Measurements from ENCODE around the gene ALPP. TPM values are rescaled to one million over a fixed set of nuclear protein-coding genes. Genes with fewer than 3 reads are reported as not detected.

The ALPP gene
- polyA plus RNA-seq, 1 of the 3 experiments (the other 2 are of a cell fraction) = not detected

DNA sequence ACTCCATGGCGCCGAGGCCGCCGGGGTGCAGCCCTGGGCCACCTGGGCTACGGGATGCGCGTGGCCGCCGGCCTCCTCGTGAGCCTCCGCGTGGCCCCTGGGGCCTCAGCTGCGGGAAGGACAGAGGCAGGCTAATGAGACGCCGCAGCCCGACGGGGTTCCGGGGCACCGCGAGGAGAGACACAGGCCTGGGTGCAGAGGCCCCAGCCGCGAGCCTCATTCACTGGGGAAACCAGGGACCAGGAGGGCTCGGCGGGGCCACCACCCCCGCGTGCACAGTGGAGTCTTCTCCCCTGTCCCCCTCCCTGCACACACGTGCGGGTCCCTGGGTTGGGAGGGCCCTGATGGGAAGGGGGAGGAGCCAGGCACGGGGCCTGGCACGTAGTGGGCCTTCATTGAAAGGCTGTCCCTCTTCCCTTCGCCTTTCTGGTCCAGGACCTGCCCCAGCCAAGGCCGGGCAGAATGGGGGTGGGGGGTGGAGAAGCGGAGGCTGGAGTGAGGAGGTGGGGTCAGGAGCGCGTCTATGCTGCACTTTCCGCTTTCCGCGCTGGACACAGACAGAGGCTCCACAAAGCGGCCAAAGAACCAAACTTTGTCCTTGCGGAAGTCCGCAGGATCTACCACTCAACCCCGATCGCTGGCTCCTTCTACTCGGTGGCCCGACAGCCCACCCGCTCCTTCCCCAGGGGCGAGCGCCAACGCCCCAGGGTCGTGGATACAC is 9.1 kb downstream of the ALPP start:
- Histone ChIP-seq H3K4me2 (no peak overlapping the region), H3K4me3 (ENCODE audit: low read depth in 2 of 2, low read length in 1 of 2) (no peak overlapping the region), H3F3A (replicated peaks; ENCODE audit: insufficient read depth) (no peaks in the 10 kb centered on the region), H3K9me3 (no peaks in the 10 kb centered on the region), H2AFZ (ENCODE audit: low read depth) (no peak overlapping the region), H3K9ac (no peak overlapping the region), H3K79me2 (ENCODE audit: insufficient read depth) (no peaks in the 10 kb centered on the region), H3K36me3 (replicated peaks in 1 of 2; ENCODE audit: control insufficient read depth in 1 of 2, insufficient read depth in 2 of 2, low read length in 1 of 2) (no peaks in the 10 kb centered on the region), H3K27ac (ENCODE audit: low read depth in 2 of 2, low read length in 1 of 2) (no peak overlapping the region), H4K20me1 (ENCODE audit: insufficient read depth) (no peaks in the 10 kb centered on the region), H3K27me3 (ENCODE audit: insufficient read depth) (peaks cover 67% of the 10 kb centered on the region), H3K4me1 (ENCODE audit: control insufficient read depth in 1 of 2, insufficient read depth in 2 of 2, low read depth in 1 of 2, low read length in 1 of 2) (no peaks in the 10 kb centered on the region; a peak in 1 of 4 replicates), H3K9me2 (no peaks in the 10 kb centered on the region)
- TF ChIP-seq YY1 (IDR thresholded peaks at IDR 0.05; ENCODE audit: low read depth) (no peak), NFIC (IDR thresholded peaks at IDR 0.05; ENCODE audit: borderline replicate concordance) (no peak)
- 0% methylated on average over 1 of the region's 50 CpGs for WGBS (ENCODE audit: low lambda C conversion rate)
- ChIA-PET CTCF (interaction anchor here (1.1 kb wide), 1 partner anchor 22 kb away, joined by 3 read pairs; no protein-coding TSS in a partner anchor), POLR2A (no interaction called here)
- DNase-seq = no peak

DNA sequence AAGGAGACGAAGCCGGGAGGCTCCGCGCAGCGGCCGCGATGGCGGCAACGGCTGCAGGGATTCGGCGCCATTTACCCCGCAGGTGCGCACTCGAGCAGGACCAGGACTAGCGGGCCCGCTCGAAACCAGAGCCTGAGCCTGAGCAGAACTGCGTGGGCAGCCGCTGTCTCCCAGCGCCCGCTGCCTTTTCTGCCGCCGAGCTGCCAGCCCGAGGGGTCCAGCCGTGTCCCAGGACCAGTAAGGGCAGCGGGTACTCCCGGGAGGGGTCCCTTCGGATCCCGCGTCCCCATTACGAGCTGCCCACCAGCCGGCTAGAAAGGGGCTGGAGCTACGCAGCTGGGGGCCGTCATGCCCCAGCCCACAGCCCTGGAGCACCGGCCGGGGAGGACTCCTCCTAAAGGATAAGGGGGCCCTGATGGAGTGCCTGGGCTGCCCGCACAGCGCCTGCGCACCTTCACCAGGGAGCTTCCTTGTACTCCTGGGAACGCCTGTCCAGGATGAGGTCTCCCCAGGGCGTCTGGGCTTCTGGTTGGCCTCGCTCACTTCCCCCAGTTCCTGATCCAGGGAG is 9.9 kb downstream of the ALPP start:
- CTCF ChIA-PET = no interaction called here
- DNase-seq = no peak

More for the DNA sequence above, 9.9 kb downstream of the ALPP start:
- Histone ChIP-seq H3K27ac (ENCODE audit: low read depth in 2 of 2, low read length in 1 of 2) (no peak overlapping the region), H3F3A (replicated peaks; ENCODE audit: insufficient read depth) (no peaks in the 10 kb centered on the region), H3K4me3 (ENCODE audit: low read depth in 2 of 2, low read length in 1 of 2) (no peak overlapping the region), H3K27me3 (ENCODE audit: insufficient read depth) (peaks cover 66% of the 10 kb centered on the region), H4K20me1 (ENCODE audit: insufficient read depth) (no peaks in the 10 kb centered on the region), H2AFZ (ENCODE audit: low read depth) (no peak overlapping the region), H3K9ac (no peak overlapping the region), H3K79me2 (ENCODE audit: insufficient read depth) (no peaks in the 10 kb centered on the region), H3K4me1 (ENCODE audit: control insufficient read depth in 1 of 2, insufficient read depth in 2 of 2, low read depth in 1 of 2, low read length in 1 of 2) (no peaks in the 10 kb centered on the region; a peak in 1 of 4 replicates), H3K4me2 (no peak overlapping the region), H3K9me3 (no peaks in the 10 kb centered on the region), H3K9me2 (no peaks in the 10 kb centered on the region), H3K36me3 (replicated peaks in 1 of 2; ENCODE audit: control insufficient read depth in 1 of 2, insufficient read depth in 2 of 2, low read length in 1 of 2) (no peaks in the 10 kb centered on the region)
- TF ChIP-seq RAD21 (IDR thresholded peaks at IDR 0.05; ENCODE audit: low read length) = no peak
- TF ChIP-seq TEAD4 (IDR thresholded peaks at IDR 0.05; ENCODE audit: borderline replicate concordance, insufficient read depth) = no peak
- no peak for TF ChIP-seq IRF3 (IDR thresholded peaks at IDR 0.05; ENCODE audit: low read depth, low read length)
- no peak for TF ChIP-seq YY1 (IDR thresholded peaks at IDR 0.05; ENCODE audit: low read depth)
- TF ChIP-seq POLR2AphosphoS5 (IDR thresholded peaks at IDR 0.05; ENCODE audit: low read depth, low read length) = no peak
- TF ChIP-seq PBX3 (IDR thresholded peaks at IDR 0.05) = no peak
- TF ChIP-seq EP300 (IDR thresholded peaks at IDR 0.05; ENCODE audit: borderline replicate concordance in 1 of 2, low read depth in 1 of 2, low read length in 1 of 2) = no peak
- TF ChIP-seq TCF12 (IDR thresholded peaks at IDR 0.05) = no peak
- no peak for TF ChIP-seq FOSL2 (IDR thresholded peaks at IDR 0.05; ENCODE audit: borderline replicate concordance, low read depth)
- TF ChIP-seq GABPA (IDR thresholded peaks at IDR 0.05; ENCODE audit: low read depth) = no peak
- TF ChIP-seq NFIC (IDR thresholded peaks at IDR 0.05; ENCODE audit: borderline replicate concordance) = no peak
- TF ChIP-seq EZH2phosphoT487 (IDR thresholded peaks at IDR 0.05; ENCODE audit: borderline replicate concordance, low read depth) = no peak
- 60% methylated on average over 1 of the region's 42 CpGs for WGBS (ENCODE audit: low lambda C conversion rate)
- POLR2A ChIA-PET = no interaction called here
